Body of pancreas (tissue), 2 donors: ENCODE data around the gene PALMD. TPM values are rescaled to one million over a fixed set of nuclear protein-coding genes. Genes with fewer than 3 reads are reported as not detected.

ENCODE experiments used
- total RNA-seq, 2 donors: library from RNA; depleted of rRNA; stranded (reverse); fragments of >200 nt; gene quantifications; one replicate each; pipeline ENCODE4 v1.1.0, GENCODE V29; 2016

The PALMD gene
- total RNA-seq, 2 donors from 2014 or later, result 8.0 to 13.5 TPM

Other genes with a start within 250 kb of the PALMD start
- gene FRRS1, start 120.5 kb downstream of the PALMD start, total RNA-seq, result 1 to 10 TPM; 2.0 to 2.3 TPM
- gene AGL, start 204.2 kb downstream of the PALMD start, total RNA-seq, result 10 to 100 TPM in 1 of 2 donors, 1 to 10 TPM in 1; 6.3 to 10.4 TPM